ENCODE measurements around the gene ZNF578. TPM values are rescaled to one million over a fixed set of nuclear protein-coding genes. Genes with fewer than 3 reads are reported as not detected.

The ZNF578 gene
- total and polyA plus RNA-seq, 10 of the 15 experiments (the other 5 are each of a cell fraction or from before 2014, with no cell fraction given): 0.10 to 0.43 (median 0.16) TPM; not detected in 4

DNA sequence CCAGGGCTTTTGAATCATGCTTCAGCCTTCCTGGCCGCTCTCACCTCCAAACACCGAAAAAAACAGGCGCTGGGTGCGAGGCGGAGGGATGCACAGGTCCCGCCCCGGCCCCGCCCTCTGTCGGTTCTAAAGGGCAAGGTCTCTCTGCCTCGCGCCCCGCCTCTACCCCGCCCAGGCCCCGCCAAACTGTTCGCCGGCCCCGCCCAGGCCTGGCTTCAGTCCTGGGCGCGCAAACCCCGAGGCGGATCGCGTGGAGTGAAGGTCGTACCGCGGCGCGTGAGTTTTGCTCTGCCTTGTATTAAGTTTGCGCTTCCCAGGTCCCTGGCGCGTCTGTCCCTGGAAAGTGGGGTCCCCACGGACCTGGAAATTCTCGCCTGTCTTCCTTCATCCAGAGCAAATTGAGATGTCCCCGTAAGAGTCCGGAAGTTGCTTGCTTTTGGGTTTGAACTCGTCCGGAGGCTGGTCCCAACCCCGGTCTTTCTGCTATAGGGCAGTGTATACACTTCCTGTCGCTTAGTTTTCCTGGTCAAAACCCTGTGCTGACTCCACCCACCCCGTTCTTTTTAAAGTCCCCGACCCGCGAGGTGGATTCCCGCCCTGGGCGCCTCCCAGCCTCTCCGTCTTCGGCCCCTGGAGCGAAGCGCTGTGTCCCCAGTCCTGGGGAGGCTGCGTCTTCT is 82.6 kb downstream of the ZNF578 start (continued):
- TF ChIP-seq, protein P1, sequence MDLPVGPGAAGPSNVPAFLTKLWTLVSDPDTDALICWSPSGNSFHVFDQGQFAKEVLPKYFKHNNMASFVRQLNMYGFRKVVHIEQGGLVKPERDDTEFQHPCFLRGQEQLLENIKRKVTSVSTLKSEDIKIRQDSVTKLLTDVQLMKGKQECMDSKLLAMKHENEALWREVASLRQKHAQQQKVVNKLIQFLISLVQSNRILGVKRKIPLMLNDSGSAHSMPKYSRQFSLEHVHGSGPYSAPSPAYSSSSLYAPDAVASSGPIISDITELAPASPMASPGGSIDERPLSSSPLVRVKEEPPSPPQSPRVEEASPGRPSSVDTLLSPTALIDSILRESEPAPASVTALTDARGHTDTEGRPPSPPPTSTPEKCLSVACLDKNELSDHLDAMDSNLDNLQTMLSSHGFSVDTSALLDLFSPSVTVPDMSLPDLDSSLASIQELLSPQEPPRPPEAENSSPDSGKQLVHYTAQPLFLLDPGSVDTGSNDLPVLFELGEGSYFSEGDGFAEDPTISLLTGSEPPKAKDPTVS (IDR thresholded peaks at IDR 0.05; ENCODE audit: low read depth, low read length): no peak
- TF ChIP-seq HDGF (IDR thresholded peaks at IDR 0.05) (no peak), MTA2 (IDR thresholded peaks at IDR 0.05; ENCODE audit: low read depth) (no peak), BHLHE40 (IDR thresholded peaks at IDR 0.05; ENCODE audit: borderline replicate concordance in 1 of 2, low read depth in 2 of 2, low read length in 1 of 2) (peak; percentile 35; a peak in 1 of 4 replicates), CBX5 (IDR thresholded peaks at IDR 0.05; ENCODE audit: low read depth) (no peak; the same call in 1 of the 2 replicates), ZBED1 (IDR thresholded peaks at IDR 0.05; ENCODE audit: borderline replicate concordance) (no peak), CHD1 (IDR thresholded peaks at IDR 0.05; ENCODE audit: low read depth, low read length) (no peak), TAF1 (IDR thresholded peaks at IDR 0.05; ENCODE audit: borderline replicate concordance, low read depth, low read length) (peak; percentile 73; the same call in 1 of the 2 replicates), SREBF2 (IDR thresholded peaks at IDR 0.05; ENCODE audit: low read length) (no peak), CEBPB (IDR thresholded peaks at IDR 0.05; ENCODE audit: borderline replicate concordance in 1 of 2, low read depth in 2 of 2, low read length in 2 of 2) (no peak), DPF2 (IDR thresholded peaks at IDR 0.05) (no peak), SMC3 (IDR thresholded peaks at IDR 0.05; ENCODE audit: borderline replicate concordance, low read length) (no peak), SIX5 (IDR thresholded peaks at IDR 0.05; ENCODE audit: low read depth, low read length, severe bottlenecking) (no peak), TCF7 (IDR thresholded peaks at IDR 0.05; ENCODE audit: borderline replicate concordance) (no peak), ZNF274 (IDR thresholded peaks at IDR 0.05; ENCODE audit: insufficient read depth, insufficient read length) (no peak), TCF12 (IDR thresholded peaks at IDR 0.05; ENCODE audit: low read depth, low read length) (no peak)
- TF ChIP-seq, protein P2, sequence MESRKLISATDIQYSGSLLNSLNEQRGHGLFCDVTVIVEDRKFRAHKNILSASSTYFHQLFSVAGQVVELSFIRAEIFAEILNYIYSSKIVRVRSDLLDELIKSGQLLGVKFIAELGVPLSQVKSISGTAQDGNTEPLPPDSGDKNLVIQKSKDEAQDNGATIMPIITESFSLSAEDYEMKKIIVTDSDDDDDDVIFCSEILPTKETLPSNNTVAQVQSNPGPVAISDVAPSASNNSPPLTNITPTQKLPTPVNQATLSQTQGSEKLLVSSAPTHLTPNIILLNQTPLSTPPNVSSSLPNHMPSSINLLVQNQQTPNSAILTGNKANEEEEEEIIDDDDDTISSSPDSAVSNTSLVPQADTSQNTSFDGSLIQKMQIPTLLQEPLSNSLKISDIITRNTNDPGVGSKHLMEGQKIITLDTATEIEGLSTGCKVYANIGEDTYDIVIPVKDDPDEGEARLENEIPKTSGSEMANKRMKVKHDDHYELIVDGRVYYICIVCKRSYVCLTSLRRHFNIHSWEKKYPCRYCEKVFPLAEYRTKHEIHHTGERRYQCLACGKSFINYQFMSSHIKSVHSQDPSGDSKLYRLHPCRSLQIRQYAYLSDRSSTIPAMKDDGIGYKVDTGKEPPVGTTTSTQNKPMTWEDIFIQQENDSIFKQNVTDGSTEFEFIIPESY (IDR thresholded peaks at IDR 0.05): no peak
- TF ChIP-seq, protein P3, sequence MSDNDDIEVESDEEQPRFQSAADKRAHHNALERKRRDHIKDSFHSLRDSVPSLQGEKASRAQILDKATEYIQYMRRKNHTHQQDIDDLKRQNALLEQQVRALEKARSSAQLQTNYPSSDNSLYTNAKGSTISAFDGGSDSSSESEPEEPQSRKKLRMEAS (IDR thresholded peaks at IDR 0.05; ENCODE audit: low read depth, low read length): peak; percentile 41
- TF ChIP-seq, protein P4, sequence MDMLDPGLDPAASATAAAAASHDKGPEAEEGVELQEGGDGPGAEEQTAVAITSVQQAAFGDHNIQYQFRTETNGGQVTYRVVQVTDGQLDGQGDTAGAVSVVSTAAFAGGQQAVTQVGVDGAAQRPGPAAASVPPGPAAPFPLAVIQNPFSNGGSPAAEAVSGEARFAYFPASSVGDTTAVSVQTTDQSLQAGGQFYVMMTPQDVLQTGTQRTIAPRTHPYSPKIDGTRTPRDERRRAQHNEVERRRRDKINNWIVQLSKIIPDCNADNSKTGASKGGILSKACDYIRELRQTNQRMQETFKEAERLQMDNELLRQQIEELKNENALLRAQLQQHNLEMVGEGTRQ (IDR thresholded peaks at IDR 0.05; ENCODE audit: borderline replicate concordance, low read depth, low read length): no peak
- TF ChIP-seq, protein P5, sequence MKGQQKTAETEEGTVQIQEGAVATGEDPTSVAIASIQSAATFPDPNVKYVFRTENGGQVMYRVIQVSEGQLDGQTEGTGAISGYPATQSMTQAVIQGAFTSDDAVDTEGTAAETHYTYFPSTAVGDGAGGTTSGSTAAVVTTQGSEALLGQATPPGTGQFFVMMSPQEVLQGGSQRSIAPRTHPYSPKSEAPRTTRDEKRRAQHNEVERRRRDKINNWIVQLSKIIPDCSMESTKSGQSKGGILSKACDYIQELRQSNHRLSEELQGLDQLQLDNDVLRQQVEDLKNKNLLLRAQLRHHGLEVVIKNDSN (IDR thresholded peaks at IDR 0.05; ENCODE audit: borderline replicate concordance, extremely low read length, insufficient read depth, low read depth, low read length): no peak
- TF ChIP-seq, protein P6, sequence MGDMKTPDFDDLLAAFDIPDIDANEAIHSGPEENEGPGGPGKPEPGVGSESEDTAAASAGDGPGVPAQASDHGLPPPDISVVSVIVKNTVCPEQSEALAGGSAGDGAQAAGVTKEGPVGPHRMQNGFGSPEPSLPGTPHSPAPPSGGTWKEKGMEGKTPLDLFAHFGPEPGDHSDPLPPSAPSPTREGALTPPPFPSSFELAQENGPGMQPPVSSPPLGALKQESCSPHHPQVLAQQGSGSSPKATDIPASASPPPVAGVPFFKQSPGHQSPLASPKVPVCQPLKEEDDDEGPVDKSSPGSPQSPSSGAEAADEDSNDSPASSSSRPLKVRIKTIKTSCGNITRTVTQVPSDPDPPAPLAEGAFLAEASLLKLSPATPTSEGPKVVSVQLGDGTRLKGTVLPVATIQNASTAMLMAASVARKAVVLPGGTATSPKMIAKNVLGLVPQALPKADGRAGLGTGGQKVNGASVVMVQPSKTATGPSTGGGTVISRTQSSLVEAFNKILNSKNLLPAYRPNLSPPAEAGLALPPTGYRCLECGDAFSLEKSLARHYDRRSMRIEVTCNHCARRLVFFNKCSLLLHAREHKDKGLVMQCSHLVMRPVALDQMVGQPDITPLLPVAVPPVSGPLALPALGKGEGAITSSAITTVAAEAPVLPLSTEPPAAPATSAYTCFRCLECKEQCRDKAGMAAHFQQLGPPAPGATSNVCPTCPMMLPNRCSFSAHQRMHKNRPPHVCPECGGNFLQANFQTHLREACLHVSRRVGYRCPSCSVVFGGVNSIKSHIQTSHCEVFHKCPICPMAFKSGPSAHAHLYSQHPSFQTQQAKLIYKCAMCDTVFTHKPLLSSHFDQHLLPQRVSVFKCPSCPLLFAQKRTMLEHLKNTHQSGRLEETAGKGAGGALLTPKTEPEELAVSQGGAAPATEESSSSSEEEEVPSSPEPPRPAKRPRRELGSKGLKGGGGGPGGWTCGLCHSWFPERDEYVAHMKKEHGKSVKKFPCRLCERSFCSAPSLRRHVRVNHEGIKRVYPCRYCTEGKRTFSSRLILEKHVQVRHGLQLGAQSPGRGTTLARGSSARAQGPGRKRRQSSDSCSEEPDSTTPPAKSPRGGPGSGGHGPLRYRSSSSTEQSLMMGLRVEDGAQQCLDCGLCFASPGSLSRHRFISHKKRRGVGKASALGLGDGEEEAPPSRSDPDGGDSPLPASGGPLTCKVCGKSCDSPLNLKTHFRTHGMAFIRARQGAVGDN (IDR thresholded peaks at IDR 0.05): peak; percentile 59; the same call in 1 of the 2 replicates
